KG1 (cell line): Measurements from ENCODE around the gene MB21D2.
"Not testable (repeated sequence)": the region's sequence is repeated elsewhere in the genome, so short reads cannot be mapped to it uniquely, and the experiment has no call there.

Experiments used
- DNase-seq: peaks from one replicate; lab custom pipeline; 2025; lab: John Stamatoyannopoulos, UW

The MB21D2 gene

DNA sequence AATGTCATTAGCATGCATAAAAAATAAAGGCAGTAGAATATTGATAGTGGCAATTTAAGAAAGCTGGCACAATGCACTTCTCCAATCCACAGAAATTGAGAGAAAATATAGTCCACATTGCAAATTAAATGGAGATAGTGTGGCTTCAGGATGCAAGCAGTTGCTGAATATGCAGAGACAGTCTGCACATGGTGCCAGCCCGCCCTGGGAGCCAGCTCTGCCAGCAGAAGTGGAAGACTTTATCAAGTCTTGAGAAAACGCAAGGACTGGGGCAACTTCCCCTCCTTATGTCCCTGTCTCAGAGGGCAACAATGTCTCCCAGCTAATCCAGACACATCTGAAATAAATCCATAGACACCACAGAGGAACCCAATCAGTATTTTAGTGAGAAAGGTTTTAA, 57.2 kb downstream of the MB21D2 start:
- no peak for DNase-seq

DNA sequence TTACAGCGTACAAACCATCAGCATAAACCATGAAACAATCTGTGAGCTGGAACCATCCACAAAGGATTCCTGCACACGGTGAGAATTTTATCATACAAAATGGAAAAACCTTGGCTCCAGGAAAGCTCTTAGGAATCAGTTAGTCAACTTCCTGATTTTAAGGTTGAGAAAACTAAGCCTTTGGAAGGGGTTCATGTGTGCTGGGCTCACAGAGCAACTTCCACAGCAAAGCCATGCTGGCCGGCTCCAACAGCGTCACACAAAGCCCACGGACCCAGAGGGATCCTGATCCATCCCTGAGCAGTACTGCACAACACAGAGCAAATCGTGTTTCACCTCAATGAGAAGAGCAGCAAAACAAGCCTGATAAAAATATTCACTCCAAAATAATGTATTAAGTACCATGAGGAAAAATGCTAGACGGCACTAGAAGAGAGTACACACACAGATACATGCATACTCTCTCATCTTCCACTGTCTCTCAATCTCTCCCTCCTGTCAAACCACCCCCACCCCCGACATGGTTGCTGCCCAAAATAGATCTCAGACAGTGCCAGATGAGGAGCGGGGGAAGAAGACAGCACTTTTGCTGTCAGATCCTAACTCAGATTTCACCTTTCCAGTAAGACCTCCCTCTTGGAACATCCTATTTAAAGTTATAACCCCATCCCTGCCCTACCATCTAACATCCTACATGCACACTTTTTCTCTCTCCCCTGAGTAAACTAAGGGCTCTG, 58.6 kb downstream of the MB21D2 start:
- DNase-seq: no peak

DNA sequence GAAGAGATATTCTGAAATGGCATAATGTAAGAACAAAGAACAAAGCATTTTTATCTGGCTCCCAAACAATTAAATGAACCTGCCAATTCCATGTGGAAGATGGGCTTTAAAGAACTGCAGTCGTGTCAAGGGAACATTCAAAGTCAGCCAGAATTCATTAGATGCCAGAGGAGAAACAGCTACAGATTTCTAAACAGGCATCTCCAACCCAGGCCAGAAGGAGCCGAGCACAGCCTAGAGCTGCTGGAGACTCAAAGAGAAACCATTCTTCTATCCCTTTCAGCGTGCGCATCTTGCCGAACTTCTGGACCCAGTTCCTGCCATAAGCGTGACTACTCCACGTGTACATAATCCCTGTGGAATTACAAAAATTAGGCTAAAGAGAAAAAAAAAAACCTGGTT, 60.4 kb downstream of the MB21D2 start:
- DNase-seq: no peak

DNA sequence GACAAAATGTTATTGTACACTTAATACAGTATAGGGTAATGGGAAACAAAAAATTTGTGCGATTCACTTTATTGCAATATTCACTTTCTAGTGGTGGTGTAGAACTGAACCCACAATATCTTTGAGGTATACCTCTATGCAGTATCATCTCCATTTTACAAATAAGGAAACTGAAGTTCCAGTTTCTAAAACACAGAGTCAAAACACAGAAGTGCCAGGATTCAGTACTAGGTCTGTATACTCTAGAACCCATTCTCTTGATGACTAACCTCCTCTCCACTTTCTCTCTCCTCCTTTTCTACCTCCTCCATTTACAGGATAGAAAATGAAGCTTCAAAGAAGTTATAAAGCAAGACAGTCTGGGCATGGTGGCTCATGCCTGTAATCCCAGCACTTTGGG, 62.2 kb downstream of the MB21D2 start:
- no peak for DNase-seq

DNA sequence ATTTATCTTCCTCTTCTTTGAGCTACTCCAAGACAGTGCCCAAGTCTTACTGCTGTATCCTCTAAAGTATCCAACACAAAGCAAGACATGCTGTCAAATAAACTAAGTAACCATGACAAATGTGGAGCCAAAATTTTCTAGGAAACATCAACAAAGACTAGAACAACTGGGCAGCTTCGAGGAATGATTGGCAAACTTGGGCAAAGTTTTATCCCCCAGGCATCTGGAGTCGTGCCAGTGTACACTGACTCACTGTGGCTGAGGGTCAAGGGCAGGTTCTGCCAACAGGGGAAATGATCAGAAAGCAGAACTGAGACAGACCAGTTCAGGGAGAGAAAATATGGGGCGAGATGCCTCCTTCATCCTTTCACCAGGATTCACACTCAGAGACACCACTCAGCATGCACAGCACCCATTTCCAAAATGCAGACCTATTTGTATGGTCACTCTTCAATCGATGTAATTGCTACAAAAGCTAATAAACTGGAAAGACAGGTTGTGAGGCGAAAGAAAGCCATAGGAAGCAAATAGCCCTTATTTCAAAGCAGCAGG, 65.8 kb downstream of the MB21D2 start:
- DNase-seq: peak; percentile 26

DNA sequence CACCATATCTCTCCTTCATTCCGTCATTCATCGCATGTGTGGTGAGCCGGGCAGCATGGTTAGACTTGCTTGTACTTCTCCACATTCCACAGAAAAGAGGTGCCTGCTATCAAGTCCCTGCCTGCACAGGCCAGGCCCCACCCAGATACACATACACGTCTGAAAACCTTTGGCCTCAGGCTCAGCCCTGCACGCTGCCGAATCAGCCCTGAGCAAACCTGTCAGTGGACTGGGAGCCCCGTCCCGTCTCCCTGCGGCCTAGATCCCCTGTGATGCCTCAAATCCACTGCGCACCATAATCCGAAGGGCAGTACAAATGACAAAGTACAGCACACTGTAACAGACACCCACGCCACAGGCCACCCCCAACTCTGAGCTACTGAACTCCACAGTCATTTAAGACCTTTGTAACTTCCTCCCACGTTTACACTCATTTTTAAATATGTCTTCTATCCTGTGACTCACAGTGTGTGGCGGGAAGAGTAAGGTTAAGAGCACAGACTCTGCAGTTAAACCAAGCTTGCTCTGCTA, 67.1 kb downstream of the MB21D2 start:
- no peak for DNase-seq

DNA sequence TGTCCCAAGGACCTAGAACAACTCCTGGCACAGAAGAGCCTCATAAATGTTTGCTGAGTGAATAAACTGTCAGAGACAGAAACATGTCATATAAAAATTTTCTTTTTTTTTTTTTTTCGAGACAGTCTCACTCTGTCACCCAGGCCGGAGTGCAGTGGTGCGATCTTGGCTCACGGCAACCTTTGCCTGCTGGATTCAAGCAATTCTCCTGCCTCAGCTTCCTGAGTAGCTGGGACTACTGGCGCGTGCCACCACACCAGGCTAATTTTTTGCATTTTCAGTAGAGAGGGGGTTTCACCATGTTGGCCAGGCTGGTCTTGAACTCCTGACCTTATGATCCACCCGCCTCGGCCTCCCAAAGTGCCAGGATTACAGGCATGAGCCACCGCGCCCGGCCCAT, 67.8 kb downstream of the MB21D2 start:
- DNase-seq: not testable (repeated sequence)

DNA sequence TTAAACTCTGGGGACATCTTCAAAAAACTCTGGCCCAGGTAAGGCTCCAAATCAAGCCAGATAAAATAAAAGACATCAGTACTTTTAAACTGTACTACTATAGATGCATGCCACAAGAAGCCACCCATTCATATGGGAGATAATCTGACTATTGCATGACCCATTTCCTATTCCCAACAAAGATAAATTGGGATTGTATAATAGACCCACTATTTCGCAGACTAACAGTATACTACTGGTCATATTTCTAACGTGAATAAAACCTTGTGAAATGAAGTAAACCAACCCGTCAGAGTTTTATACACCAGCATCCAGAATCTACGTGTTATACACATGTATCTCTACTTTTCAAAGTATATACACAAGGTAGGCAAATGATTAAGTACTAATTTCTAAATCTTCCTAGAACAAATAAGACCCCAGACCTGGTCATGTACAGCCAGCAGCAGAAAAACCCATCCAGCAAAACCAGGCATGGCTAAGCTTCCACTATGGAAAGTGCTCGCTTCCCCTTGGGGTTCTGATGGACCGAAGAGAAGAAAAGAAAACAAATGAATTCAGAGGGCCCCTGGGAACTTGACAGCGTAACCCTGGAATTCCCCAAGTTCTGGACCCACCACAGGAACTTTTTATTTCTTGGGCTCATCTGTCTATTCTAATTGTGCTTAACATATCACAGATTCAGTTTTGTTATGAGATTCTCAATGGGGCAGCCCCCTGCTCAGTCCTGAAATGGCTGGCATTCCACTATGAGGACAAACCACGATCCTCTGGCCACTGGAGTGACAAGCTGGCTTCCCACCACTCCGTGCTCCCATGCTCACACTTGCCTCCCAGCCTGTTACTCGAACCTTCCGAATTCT, 69.1 kb downstream of the MB21D2 start:
- no peak for DNase-seq

DNA sequence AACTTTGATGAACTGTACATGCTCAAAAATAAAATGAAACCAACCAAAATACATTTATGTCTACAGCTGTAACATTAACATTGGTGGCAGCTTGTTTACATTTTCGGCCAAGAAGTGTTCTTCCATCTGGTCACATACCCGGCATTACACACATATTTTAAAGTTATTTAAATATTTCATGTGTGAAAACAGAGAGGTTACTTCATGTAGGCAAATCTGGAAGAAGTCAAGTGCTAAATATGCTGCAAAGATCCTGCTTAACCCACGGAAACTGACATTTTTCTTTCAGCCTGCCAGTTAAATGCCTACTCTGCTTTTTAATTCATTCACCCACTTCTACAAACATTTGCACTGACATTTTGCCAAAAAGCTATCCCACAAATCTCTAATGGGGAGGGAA, 69.7 kb downstream of the MB21D2 start:
- no peak for DNase-seq

DNA sequence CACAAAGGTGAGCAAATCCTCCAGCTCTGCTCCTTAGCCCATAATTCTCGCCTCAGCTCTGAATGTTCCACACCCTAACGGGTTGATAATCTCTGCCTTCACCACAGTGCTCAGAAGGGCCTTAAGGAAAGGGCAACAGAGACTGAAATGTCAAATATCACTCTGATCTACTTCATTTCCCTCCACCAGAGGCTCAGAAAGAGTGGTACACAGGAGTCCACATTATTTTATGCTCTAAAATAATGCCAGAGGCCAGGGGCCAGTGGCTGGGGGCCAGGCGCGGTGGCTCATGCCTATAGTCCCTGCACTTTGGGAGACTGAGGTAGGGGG, 72.2 kb downstream of the MB21D2 start:
- DNase-seq: no peak

DNA sequence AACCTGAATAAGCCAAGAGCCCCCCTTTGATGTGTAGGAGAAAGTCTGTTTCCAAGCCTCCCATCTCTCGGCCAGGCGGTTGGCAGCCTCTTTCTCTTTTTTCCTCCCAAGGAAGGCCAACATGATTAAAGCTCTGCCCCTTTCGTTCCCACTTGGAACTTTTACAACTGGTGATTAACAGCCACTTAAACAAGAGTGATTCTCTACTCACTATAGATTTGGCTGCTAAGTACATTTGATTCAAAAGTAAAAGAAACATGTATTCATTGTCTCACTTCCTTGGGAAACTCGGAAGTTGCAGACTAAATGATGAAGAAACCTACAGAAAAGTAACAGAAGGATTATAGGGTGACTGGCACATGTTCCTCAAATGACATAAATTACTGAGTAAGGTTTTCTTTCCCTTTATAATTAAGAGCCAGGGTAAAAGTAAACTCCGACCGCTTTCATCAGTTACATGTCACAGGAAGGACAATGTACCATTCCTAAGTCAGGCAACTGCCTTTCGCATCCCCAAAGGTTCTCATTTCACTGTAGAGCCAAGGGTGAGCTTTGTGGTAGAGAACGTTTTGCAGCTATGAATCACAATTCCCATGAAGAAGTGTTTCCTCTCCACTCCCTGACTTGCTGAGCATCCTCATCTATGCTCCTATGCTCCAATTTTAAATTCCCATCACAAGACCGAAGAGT, 72.7 kb downstream of the MB21D2 start:
- no peak for DNase-seq

DNA sequence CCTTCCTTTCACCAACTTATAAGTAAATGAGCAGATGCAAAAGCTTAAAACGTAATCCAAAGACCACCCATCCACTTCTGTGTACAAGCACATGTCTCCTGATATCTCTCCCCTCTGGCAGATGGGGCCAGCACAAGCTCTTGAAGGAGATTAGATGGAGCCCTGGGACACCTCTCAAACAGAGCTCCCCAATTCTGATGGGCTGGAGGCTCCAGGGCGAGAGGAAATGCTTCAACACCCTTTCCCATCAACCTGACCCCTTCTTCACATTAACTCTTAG, 73.2 kb downstream of the MB21D2 start:
- no peak for DNase-seq

DNA sequence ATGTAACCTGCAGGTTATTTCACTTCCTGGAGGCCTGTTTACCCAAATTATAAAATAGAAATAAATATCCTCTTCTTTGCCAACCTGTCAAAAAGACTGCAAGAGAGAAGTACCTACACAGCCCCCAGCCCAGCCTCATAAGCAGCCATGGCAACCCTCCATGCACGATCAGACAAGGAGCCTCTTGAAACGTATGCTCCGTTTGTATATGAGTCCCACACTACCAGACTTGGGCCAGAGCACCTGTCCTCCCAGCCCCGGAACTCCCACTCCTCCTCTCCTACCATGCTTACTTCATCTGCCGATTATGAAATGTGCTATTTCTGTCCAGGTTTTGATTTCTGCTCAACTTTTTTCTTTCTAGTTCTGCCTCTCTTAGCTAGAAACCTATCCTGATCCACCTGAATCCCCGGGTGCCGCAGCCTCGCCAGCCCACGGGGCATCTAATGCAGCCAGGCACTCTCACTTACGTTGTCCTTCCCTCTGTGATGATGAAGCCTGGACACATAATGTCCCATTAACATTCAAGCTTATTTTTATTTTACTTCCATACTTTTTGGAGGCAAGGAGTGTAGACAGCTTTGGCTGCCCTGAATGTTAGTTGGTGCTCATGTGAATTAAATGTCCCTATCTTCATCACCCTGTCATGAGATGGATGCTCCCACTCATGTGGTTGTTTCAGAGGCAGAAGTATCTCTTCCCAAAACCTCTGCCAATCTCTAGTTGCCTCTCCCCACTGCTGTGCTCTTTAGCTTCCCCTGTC, 73.8 kb downstream of the MB21D2 start:
- no peak for DNase-seq

DNA sequence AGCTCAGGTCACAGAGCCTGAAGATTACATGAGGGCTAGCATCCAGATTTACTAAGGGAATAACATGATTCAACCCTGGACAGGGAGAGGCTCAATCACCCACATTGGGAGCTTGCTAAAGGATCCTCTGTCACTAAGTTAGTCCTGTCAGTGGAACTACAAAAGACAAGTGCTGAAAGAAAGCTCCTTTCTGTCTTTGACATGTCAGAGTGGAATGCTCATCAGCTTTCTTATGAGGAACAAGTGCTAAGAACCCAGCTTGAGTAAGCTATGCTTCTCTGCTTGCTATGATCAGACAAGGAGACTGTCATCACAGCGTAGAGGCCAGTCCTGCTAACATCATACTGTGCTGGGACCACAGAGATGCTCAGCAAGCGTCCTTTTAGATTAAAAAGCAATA, 74.5 kb downstream of the MB21D2 start:
- DNase-seq: no peak

DNA sequence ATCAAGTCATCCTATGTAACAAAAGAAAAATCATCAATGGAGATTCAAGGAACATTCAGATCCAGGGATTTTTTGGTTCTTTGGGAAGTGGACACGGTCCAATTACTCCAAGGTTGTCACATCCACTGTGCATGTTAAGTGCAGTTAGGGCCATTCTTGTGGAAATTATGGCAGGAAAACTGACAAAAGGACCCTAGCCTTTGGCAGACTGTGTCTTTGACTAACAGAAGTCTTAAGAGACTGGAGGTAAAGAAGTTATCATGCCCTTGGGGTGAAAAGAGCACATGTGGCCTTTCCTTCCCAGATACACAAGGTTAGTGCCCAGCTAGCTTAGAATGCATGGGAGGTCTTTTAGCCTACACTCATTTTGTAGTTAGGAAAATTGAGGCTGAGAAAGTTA, 74.9 kb downstream of the MB21D2 start:
- DNase-seq: no peak

DNA sequence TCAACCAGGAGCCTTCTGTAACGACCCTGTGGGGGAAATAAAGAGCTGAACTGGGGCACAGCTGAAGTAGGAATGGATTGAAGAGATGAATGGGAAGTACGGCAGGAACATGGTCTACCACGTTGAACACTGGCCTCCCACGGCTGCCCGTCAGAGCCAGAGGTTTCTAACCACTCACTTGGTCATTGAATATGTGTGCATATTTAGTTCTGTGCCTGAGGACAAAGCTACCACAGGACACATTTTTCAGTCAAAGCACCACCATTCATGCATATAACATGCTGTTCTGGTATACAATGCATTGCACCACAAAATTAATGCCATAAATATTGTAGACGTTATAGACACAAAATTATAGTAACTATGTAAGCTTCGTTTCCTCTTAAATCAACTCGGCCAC, 75.5 kb downstream of the MB21D2 start:
- DNase-seq: no peak

DNA sequence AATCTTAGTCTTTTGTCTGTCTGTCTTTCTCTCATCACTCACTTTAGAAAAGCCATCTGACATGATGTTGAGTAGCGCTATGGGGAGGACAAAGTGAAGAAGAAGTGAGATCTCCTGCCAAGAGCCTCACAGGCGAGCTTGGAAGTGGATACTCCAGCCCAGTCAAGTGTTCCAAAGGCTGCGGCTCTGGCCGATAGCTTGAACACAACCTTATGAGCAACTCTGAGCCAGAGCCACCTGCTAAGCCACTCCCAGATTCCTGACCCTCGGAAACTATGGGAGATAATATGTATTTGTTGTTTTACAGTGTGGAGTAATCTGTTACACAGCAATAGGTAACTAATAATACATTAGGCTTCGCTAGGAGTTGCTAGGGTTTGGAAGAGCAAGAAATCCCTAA, 76.2 kb downstream of the MB21D2 start:
- no peak for DNase-seq

DNA sequence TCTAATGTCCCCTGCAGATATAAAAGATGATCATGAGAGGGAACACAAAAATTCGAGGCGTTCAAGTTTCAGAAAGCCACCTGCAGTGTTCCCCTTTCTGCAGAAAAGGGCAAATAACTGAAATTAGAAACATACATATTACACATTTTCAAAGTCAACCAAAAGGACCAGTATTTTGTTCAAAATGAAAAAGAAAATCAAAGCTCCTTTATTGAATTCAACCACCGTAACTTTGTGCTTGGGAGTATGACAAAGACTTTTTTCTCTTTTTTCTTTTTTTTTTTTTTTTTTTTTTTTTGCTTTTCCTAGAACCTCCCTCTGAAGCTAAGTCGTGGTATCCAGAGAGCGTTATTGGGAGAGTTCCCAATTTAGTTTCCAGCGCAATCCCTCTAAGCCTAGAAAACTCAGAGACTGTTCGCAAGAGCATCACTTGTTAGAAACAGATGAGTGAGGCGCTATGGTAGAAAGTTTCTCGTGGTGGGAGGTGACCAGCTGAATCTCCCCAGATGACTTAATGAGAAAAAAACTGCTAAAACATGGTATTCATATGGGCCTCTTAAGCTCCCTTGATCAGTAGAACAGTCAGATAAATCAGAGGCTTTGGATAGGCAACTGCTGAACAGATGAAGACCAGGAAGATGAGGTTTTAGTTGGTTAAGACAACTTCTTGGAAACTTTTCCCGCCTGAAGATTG, 77.4 kb downstream of the MB21D2 start:
- DNase-seq: no peak

DNA sequence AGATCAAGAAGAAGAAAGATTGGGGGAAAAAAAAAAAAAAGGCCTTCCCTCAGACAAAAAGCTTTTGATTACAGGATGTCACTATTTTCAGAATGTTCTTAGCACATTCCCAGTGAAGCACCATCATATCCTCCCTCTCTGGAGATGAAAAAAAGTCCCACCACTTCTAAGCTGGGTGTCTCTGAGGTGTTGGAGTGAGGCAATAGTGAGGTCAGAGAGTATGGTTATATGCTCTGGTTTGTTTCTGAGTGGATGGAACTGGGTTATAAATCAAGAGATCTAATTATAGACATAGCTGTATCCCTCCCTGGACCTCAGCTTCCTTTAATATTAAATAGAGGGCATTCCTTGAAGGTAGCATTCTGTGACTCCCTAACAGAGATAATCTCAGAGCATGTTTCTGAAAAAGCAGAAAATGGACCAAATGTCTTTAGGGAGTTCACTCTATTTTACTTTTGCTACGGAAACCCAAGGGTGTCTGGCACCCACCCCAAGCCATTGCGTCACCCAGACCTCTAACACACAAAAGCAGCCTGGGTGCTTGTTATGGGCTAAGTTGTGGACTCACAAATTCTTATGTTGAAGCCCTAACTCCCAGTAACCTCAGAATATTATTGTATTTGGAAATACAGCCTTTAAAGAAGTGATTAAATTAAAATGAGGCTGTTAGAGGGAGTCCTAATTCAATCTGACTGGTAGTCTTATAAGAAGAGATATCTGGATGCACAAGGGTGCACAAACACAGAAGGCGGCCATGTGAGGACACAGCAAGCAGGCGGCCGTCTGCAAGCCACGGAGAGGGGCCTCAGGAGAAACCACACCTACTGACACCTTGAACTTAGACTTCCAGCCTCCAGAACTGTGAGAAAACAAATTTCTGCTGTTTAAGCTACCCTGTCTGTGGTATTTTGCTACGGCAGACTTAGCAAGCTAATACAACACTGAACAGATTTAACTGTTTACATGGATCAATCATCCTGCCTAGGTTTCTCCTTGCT, 81.5 kb downstream of the MB21D2 start:
- no peak for DNase-seq

DNA sequence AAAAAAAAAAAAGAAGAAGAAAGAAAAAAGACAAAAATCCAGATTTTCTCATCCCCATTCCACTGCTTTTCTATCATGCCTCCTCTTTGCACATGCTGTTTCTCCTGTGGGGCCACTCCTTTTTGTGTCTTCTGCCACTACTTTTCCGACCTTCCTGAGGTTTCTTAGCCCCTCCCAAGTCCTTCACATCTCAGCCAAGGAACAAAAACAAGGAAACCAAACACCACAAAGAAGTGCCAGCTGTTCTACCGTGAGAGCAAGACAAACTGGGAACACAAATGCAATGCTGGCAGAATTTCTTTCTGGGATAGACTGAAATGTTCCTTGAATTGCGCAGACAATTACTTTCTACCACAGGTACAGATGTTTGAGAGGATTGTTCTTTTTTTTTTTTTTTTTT, 83.2 kb downstream of the MB21D2 start:
- no peak for DNase-seq
